ENCODE results near the gene ZHX3.

The ZHX3 gene

GRCh38 chr20:41364236-41364855, 46.8 kb upstream of the ZHX3 start:
- no peak overlapping the region for H3K27ac ChIP-seq
- TF ChIP-seq, protein P1, sequence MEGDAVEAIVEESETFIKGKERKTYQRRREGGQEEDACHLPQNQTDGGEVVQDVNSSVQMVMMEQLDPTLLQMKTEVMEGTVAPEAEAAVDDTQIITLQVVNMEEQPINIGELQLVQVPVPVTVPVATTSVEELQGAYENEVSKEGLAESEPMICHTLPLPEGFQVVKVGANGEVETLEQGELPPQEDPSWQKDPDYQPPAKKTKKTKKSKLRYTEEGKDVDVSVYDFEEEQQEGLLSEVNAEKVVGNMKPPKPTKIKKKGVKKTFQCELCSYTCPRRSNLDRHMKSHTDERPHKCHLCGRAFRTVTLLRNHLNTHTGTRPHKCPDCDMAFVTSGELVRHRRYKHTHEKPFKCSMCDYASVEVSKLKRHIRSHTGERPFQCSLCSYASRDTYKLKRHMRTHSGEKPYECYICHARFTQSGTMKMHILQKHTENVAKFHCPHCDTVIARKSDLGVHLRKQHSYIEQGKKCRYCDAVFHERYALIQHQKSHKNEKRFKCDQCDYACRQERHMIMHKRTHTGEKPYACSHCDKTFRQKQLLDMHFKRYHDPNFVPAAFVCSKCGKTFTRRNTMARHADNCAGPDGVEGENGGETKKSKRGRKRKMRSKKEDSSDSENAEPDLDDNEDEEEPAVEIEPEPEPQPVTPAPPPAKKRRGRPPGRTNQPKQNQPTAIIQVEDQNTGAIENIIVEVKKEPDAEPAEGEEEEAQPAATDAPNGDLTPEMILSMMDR (IDR thresholded peaks at IDR 0.05) = no peak
- no peak for TF ChIP-seq ZFX (IDR thresholded peaks at IDR 0.05; ENCODE audit: borderline replicate concordance)

GRCh38 chr20:41363601-41364000, 46.1 kb upstream of the ZHX3 start:
- TF ChIP-seq, protein P1 (IDR thresholded peaks at IDR 0.05) = no peak
- TF ChIP-seq ZFX (IDR thresholded peaks at IDR 0.05; ENCODE audit: borderline replicate concordance) = no peak
- H3K27ac ChIP-seq = no peak overlapping the region

GRCh38 chr20:41362748-41363140, 45.2 kb upstream of the ZHX3 start:
- TF ChIP-seq, protein P1 (IDR thresholded peaks at IDR 0.05) = no peak
- TF ChIP-seq ZFX (IDR thresholded peaks at IDR 0.05; ENCODE audit: borderline replicate concordance) = no peak
- H3K27ac ChIP-seq = no peak overlapping the region

- TF ChIP-seq, protein P1 (IDR thresholded peaks at IDR 0.05) = no peak
- no peak overlapping the region for H3K27ac ChIP-seq
Observed at GRCh38 chr20:41361757-41362747, 44.5 kb upstream of the ZHX3 start.

DNA sequence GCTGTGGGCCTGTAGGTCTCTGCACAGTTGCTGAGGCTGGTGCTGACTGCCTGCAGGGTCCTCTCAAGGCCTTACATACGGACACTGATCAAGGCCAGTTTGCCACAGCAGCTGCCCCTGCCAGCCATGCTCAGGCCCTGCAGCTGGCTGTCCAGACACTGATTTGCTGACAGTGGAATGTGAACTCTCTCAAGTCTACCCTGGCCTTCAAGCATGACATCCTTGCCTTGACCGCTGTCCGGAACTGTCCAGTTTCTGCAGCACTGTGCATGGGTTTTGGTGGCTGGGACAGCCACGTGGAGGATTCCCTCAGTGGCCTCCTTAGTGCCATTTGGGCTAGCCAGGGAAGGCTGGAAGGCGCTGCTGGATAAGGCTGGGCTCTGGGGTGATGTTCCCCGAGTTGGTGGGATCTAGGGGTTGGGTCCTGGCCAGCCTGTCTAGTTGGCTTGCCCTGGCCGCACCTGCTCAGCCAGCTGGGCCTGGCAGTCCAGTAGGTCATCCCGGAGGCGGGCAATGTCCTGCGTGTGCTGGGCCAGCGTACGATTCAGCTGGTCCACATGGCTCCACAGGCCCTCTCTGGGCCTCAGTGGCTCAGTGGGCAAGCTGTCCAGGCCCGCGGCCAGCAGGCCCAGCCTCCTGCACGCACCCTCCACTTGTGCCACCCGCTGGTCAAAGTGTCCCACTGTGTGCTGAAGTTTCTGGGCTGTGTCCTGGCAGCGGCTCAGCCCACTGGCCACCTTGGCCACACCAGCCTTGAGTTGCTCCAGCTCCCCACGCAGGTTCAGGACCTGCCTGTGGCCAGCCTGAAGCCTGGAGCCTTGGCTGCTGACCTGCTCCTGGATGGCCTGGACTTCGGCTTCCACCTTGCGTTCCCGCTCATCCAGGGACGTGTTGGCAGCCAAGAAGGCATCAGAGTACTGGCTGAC, 43.6 kb upstream of the ZHX3 start:
- H3K27ac ChIP-seq = no peak overlapping the region
- TF ChIP-seq, protein P1 (IDR thresholded peaks at IDR 0.05) = no peak
- no peak for TF ChIP-seq ZFX (IDR thresholded peaks at IDR 0.05; ENCODE audit: borderline replicate concordance)

DNA sequence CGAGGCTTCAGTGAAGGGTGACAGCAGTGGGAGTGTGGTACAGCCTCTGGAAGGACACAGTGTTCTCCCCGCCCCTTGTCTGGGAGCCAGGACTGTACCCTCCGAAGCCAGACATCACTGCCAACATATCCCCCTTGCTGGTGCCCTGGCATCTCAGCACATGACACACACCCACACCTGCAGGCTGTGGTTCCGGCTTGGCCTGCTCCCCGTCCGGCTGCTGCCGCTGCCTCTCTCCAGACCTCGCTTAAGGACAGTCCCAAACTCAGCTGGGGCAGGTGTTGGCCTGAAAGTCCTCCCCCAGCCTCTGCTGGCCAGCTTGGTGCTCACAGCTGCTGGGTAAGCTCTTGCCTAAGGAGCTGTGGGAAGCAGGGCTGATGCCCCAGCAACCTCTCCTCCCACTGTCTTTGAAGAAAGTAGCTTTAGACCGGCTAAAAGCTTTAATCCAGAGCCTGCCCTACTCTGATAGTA, 42.0 kb upstream of the ZHX3 start:
- TF ChIP-seq, protein P1 (IDR thresholded peaks at IDR 0.05) = no peak
- no peak for TF ChIP-seq ZFX (IDR thresholded peaks at IDR 0.05; ENCODE audit: borderline replicate concordance)
- no peak overlapping the region for H3K27ac ChIP-seq

All from 22Rv1 (cell line).